Osteoblast (primary cell): ENCODE data around the gene CPS1. TPM values are rescaled to one million over a fixed set of nuclear protein-coding genes. Genes with fewer than 3 reads are reported as not detected.

ENCODE experiments used
- DNase-seq: peaks from one replicate; pipeline ENCODE4 v3.0.0; 2011; ENCODE audit warnings: low spot score, mixed read lengths; ENCODE audit not compliant: insufficient read length; ENCODE audit errors: missing footprints
- H2AFZ ChIP-seq: 2 replicates; pipeline ENCODE4 v1.6.0; 2011; ENCODE audit warnings: mild to moderate bottlenecking, low read length
- H3K27ac ChIP-seq: 2 replicates; pipeline ENCODE4 v1.5.1; 2011; ENCODE audit warnings: mild to moderate bottlenecking, low read depth, low read length, moderate library complexity
- H3K27me3 ChIP-seq: 2 replicates; pipeline ENCODE4 v1.6.0; 2012; ENCODE audit warnings: mild to moderate bottlenecking, control low read depth, inconsistent platforms, low read length, moderate library complexity; ENCODE audit not compliant: insufficient read depth
- H3K36me3 ChIP-seq: 2 replicates; pipeline ENCODE4 v1.5.1; 2011; ENCODE audit warnings: mild to moderate bottlenecking, low read length, control low read depth, moderate library complexity; ENCODE audit not compliant: insufficient read depth
- H3K4me1 ChIP-seq: 2 replicates; pipeline ENCODE4 v1.5.1; 2011; ENCODE audit warnings: mild to moderate bottlenecking, low read length, control low read depth, moderate library complexity; ENCODE audit not compliant: insufficient read depth
- H3K4me2 ChIP-seq: 2 replicates; pipeline ENCODE4 v1.6.0; 2011; ENCODE audit warnings: mild to moderate bottlenecking, low read length; ENCODE audit not compliant: insufficient read depth
- H3K4me3 ChIP-seq: fragments of 200-600 bp; sonication (generic); 3 replicates; pipeline ENCODE4 v1.5.1; 2012; ENCODE audit warnings: mild to moderate bottlenecking, low read length, inconsistent platforms; ENCODE audit not compliant: insufficient read depth
- H3K79me2 ChIP-seq: 2 replicates; pipeline ENCODE4 v1.6.0; 2012; ENCODE audit warnings: mild to moderate bottlenecking, low read length, control low read depth, inconsistent platforms; ENCODE audit not compliant: insufficient read depth
- H3K9me3 ChIP-seq: 2 replicates; pipeline ENCODE4 v1.5.1; 2011; ENCODE audit warnings: low read depth, low read length, control low read depth
- H4K20me1 ChIP-seq: 2 replicates; pipeline ENCODE4 v1.6.0; 2012; ENCODE audit warnings: mild to moderate bottlenecking, low read length, control low read depth; ENCODE audit not compliant: insufficient read depth
- total RNA-seq: library from RNA; depleted of rRNA; stranded (reverse); fragments of >200 nt; gene quantifications from 2 replicates; pipeline ENCODE4 v1.2.3, GENCODE V29; 2012
- TF ChIP-seq, protein P1 (sequence below): IDR thresholded peaks from 2 replicates; pipeline ENCODE4 v1.5.1; 2011; ENCODE audit warnings: mild to moderate bottlenecking, low read depth, low read length, moderate library complexity; ENCODE audit errors: extremely low read depth

Gene CPS1
- total RNA-seq, 1 donor, result 21.7 TPM

- Histone ChIP-seq H3K4me2 (no peak overlapping the region), H4K20me1 (no peaks in the 10 kb centered on the region), H3K36me3 (no peaks in the 10 kb centered on the region), H3K27me3 (no peaks in the 10 kb centered on the region), H3K79me2 (no peaks in the 10 kb centered on the region), H3K4me3 (no peak overlapping the region), H3K27ac (no peak overlapping the region), H2AFZ (no peak overlapping the region), H3K4me1 (no peaks in the 10 kb centered on the region), H3K9me3 (no peaks in the 10 kb centered on the region)
- TF ChIP-seq, protein P1, sequence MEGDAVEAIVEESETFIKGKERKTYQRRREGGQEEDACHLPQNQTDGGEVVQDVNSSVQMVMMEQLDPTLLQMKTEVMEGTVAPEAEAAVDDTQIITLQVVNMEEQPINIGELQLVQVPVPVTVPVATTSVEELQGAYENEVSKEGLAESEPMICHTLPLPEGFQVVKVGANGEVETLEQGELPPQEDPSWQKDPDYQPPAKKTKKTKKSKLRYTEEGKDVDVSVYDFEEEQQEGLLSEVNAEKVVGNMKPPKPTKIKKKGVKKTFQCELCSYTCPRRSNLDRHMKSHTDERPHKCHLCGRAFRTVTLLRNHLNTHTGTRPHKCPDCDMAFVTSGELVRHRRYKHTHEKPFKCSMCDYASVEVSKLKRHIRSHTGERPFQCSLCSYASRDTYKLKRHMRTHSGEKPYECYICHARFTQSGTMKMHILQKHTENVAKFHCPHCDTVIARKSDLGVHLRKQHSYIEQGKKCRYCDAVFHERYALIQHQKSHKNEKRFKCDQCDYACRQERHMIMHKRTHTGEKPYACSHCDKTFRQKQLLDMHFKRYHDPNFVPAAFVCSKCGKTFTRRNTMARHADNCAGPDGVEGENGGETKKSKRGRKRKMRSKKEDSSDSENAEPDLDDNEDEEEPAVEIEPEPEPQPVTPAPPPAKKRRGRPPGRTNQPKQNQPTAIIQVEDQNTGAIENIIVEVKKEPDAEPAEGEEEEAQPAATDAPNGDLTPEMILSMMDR, result no peak
- no peak for DNase-seq
Measured at GRCh38 chr2:210584834-210585233, 28.4 kb downstream of the CPS1 start.

GRCh38 chr2:210586381-210586780 is 30.0 kb downstream of the CPS1 start:
- H4K20me1 ChIP-seq, result no peaks in the 10 kb centered on the region
- no peak overlapping the region for H3K27ac ChIP-seq
- H2AFZ ChIP-seq, result no peak overlapping the region
- no peaks in the 10 kb centered on the region for H3K36me3 ChIP-seq
- TF ChIP-seq, protein P1, result no peak
- H3K79me2 ChIP-seq, result no peaks in the 10 kb centered on the region
- DNase-seq, result no peak
- H3K4me2 ChIP-seq, result no peak overlapping the region
- H3K27me3 ChIP-seq, result no peaks in the 10 kb centered on the region
- H3K4me3 ChIP-seq, result no peak overlapping the region
- no peaks in the 10 kb centered on the region for H3K4me1 ChIP-seq
- H3K9me3 ChIP-seq, result no peaks in the 10 kb centered on the region

- Histone ChIP-seq H3K27me3 (no peaks in the 10 kb centered on the region), H3K4me3 (no peak overlapping the region), H3K9me3 (no peaks in the 10 kb centered on the region), H2AFZ (no peak overlapping the region), H3K36me3 (no peaks in the 10 kb centered on the region), H3K27ac (no peak overlapping the region), H4K20me1 (no peaks in the 10 kb centered on the region), H3K79me2 (no peaks in the 10 kb centered on the region), H3K4me2 (no peak overlapping the region), H3K4me1 (no peaks in the 10 kb centered on the region)
- TF ChIP-seq, protein P1, result no peak
- no peak for DNase-seq
Measured at GRCh38 chr2:210591663-210592062, 35.3 kb downstream of the CPS1 start.

DNA sequence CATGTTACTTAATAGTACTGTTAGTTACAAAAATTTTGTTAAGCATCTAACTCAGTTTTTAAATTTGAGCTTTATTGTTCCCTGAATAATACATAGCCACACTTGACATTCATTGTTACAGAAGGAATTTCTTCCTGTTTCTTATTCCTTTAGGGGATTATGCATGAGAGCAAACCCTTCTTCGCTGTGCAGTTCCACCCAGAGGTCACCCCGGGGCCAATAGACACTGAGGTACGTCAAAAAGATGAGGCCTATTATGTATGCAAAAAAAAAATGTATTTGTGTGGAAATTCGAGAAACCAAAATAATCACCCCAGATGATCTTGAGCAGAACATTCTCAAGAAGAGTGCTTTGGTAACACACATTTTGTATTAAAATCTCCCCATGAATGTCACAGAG is 36.3 kb downstream of the CPS1 start:
- H3K9me3 ChIP-seq, result no peaks in the 10 kb centered on the region
- DNase-seq, result no peak
- H3K36me3 ChIP-seq, result no peaks in the 10 kb centered on the region
- H3K27me3 ChIP-seq, result no peaks in the 10 kb centered on the region
- no peak overlapping the region for H3K4me2 ChIP-seq
- H3K27ac ChIP-seq, result no peak overlapping the region
- no peak overlapping the region for H3K4me3 ChIP-seq
- no peaks in the 10 kb centered on the region for H3K4me1 ChIP-seq
- TF ChIP-seq, protein P1, result no peak
- no peaks in the 10 kb centered on the region for H4K20me1 ChIP-seq
- H2AFZ ChIP-seq, result no peak overlapping the region
- H3K79me2 ChIP-seq, result no peaks in the 10 kb centered on the region
